Measurements from ENCODE around the gene C10orf105. TPM values are rescaled to one million over a fixed set of nuclear protein-coding genes. Genes with fewer than 3 reads are reported as not detected.
A peak's percentile ranks its signal among the peaks of the same experiment; 100 is the strongest.

Gene C10orf105
- total RNA-seq, 2 experiments from 2014 or later: 0.09 to 0.15 TPM

- no peaks in the 10 kb centered on the region for H3K9me2 ChIP-seq (ENCODE audit: insufficient read depth, low read length)
- no peak overlapping the region for H3K4me3 ChIP-seq (ENCODE audit: low read depth, low read length, poor library complexity, severe bottlenecking)
- H3K4me2 ChIP-seq (ENCODE audit: low read length): no peak overlapping the region
- CTCF ChIA-PET (ENCODE audit: unreplicated experiment): interaction anchor here (0.6 to 1.5 kb wide), 3 partner anchors 12 to 183 kb away, joined by 3 to 4 read pairs (median 3); no protein-coding TSS in a partner anchor
- H3K9me3 ChIP-seq (ENCODE audit: low read length): no peaks in the 10 kb centered on the region
- H4K20me1 ChIP-seq (ENCODE audit: insufficient read depth, low read length): no peaks in the 10 kb centered on the region
- no peak overlapping the region for H2AFZ ChIP-seq (ENCODE audit: low read length)
- no peak overlapping the region for H3K27ac ChIP-seq (ENCODE audit: low read depth, low read length, poor library complexity, severe bottlenecking)
- POLR2A ChIA-PET: interaction anchor here (0.9 to 1.2 kb wide), 2 partner anchors 41 to 52 kb away, joined by 5 read pairs; no protein-coding TSS in a partner anchor
- no peaks in the 10 kb centered on the region for H3K36me3 ChIP-seq (ENCODE audit: insufficient read depth, low read length)
- no TSS peak for BruUV-seq (replicated peaks)
- DNase-seq (ENCODE audit: low spot score): no peak
- no peaks in the 10 kb centered on the region for H3K4me1 ChIP-seq (ENCODE audit: insufficient read depth, low read length, poor library complexity, severe bottlenecking)
- TF ChIP-seq CTCF (conservative IDR thresholded peaks at IDR 0.05; ENCODE audit: low read length) (no peak), EZH2phosphoT487 (IDR thresholded peaks at IDR 0.05; ENCODE audit: borderline replicate concordance, low read depth, low read length) (no peak)
- H3K79me2 ChIP-seq (ENCODE audit: insufficient read depth, low read depth, low read length): no peaks in the 10 kb centered on the region
- intact Hi-C loops (cut with micrococcal nuclease; ENCODE audit: unreplicated experiment): no loop called here
These were observed 14.0 kb downstream of the C10orf105 start for GRCh38 chr10:71705582-71705981.

- Histone ChIP-seq H2AFZ (ENCODE audit: low read length) (no peak overlapping the region), H3K4me1 (ENCODE audit: insufficient read depth, low read length, poor library complexity, severe bottlenecking) (no peaks in the 10 kb centered on the region), H3K9me3 (ENCODE audit: low read length) (no peaks in the 10 kb centered on the region), H3K27ac (ENCODE audit: low read depth, low read length, poor library complexity, severe bottlenecking) (no peak overlapping the region), H3K4me2 (ENCODE audit: low read length) (no peak overlapping the region), H3K4me3 (ENCODE audit: low read depth, low read length, poor library complexity, severe bottlenecking) (no peak overlapping the region), H3K79me2 (ENCODE audit: insufficient read depth, low read depth, low read length) (no peaks in the 10 kb centered on the region), H4K20me1 (ENCODE audit: insufficient read depth, low read length) (no peaks in the 10 kb centered on the region), H3K36me3 (ENCODE audit: insufficient read depth, low read length) (no peaks in the 10 kb centered on the region), H3K9me2 (ENCODE audit: insufficient read depth, low read length) (no peaks in the 10 kb centered on the region)
- intact Hi-C loops (cut with micrococcal nuclease; ENCODE audit: unreplicated experiment): no loop called here
- no peak for TF ChIP-seq EZH2phosphoT487 (IDR thresholded peaks at IDR 0.05; ENCODE audit: borderline replicate concordance, low read depth, low read length)
- no peak for TF ChIP-seq CTCF (conservative IDR thresholded peaks at IDR 0.05; ENCODE audit: low read length)
- ChIA-PET CTCF (ENCODE audit: unreplicated experiment) (interaction anchor here (0.5 to 1.5 kb wide), 2 partner anchors 61 to 183 kb away, joined by 3 to 4 read pairs; no protein-coding TSS in a partner anchor), POLR2A (no interaction called here)
- DNase-seq (ENCODE audit: low spot score): no peak
- BruUV-seq (replicated peaks): no TSS peak
These were observed 14.8 kb downstream of the C10orf105 start for GRCh38 chr10:71704816-71705215.

- Histone ChIP-seq H3K9me3 (ENCODE audit: low read length) (no peaks in the 10 kb centered on the region), H3K36me3 (ENCODE audit: insufficient read depth, low read length) (no peaks in the 10 kb centered on the region), H3K4me1 (ENCODE audit: insufficient read depth, low read length, poor library complexity, severe bottlenecking) (no peaks in the 10 kb centered on the region), H3K4me2 (ENCODE audit: low read length) (no peak overlapping the region), H3K4me3 (ENCODE audit: low read depth, low read length, poor library complexity, severe bottlenecking) (no peak overlapping the region), H3K27ac (ENCODE audit: low read depth, low read length, poor library complexity, severe bottlenecking) (no peak overlapping the region), H4K20me1 (ENCODE audit: insufficient read depth, low read length) (no peaks in the 10 kb centered on the region), H3K79me2 (ENCODE audit: insufficient read depth, low read depth, low read length) (no peaks in the 10 kb centered on the region), H3K9me2 (ENCODE audit: insufficient read depth, low read length) (no peaks in the 10 kb centered on the region), H2AFZ (ENCODE audit: low read length) (no peak overlapping the region)
- BruUV-seq (replicated peaks): no TSS peak
- POLR2A ChIA-PET: no interaction called here
- DNase-seq (ENCODE audit: low spot score): no peak
- CTCF ChIA-PET (ENCODE audit: unreplicated experiment): interaction anchor here (0.8 kb wide), 1 partner anchor 9 kb away, joined by 4 read pairs; no protein-coding TSS in a partner anchor
- intact Hi-C loops (cut with micrococcal nuclease; ENCODE audit: unreplicated experiment): no loop called here
- no peak for TF ChIP-seq EZH2phosphoT487 (IDR thresholded peaks at IDR 0.05; ENCODE audit: borderline replicate concordance, low read depth, low read length)
- TF ChIP-seq CTCF (conservative IDR thresholded peaks at IDR 0.05; ENCODE audit: low read length): peak; percentile 50
These were observed 16.0 kb downstream of the C10orf105 start for GRCh38 chr10:71703577-71703976.

Data from OCI-LY7 (cell line).